Activated CD8-positive, alpha-beta T cell treated with anti-CD3 and anti-CD28 coated beads, Interleukin-2, amount 10 ng/mL, durations not matched to agents 7 days and 5 days (primary cell): Measurements from ENCODE around the gene USP51. TPM values are rescaled to one million over a fixed set of nuclear protein-coding genes. Genes with fewer than 3 reads are reported as not detected.
"Not testable (repeated sequence)": the region's sequence is repeated elsewhere in the genome, so short reads cannot be mapped to it uniquely, and the experiment has no call there.

Experiments
- ATAC-seq: fragments of 150-1000 bp; cut with Tn5 transposase; one replicate; pipeline ENCODE4 v1.10.0; 2021; ENCODE audit warnings: moderate library complexity
- CTCF ChIA-PET: fragments of 350-600 bp; sonication (Branson Sonifier 250); formaldehyde crosslinking; loops from one replicate; lab custom pipeline; 2021; ENCODE audit warnings: antibody characterized with exemption; lab: Charles Lee
- POLR2A ChIA-PET: fragments of 350-600 bp; sonication (Branson Sonifier 250); formaldehyde crosslinking; loops from one replicate; lab custom pipeline; 2021; ENCODE audit warnings: antibody characterized with exemption; lab: Charles Lee
- DNase-seq: peaks from one replicate; pipeline ENCODE4 v3.0.0-alpha.2; 2020
- H3K27ac Mint-ChIP-seq: one replicate; pipeline ENCODE4 v1.8.0; 2021; ENCODE audit warnings: mild to moderate bottlenecking, mixed read lengths
- H3K27me3 Mint-ChIP-seq: one replicate; pipeline ENCODE4 v1.8.0; 2021; ENCODE audit warnings: low read depth, mixed read lengths
- H3K36me3 Mint-ChIP-seq: one replicate; pipeline ENCODE4 v1.8.0; 2021; ENCODE audit warnings: low read depth, mixed read lengths
- H3K4me1 Mint-ChIP-seq: one replicate; pipeline ENCODE4 v1.8.0; 2021; ENCODE audit warnings: low read depth, mixed read lengths
- H3K4me3 Mint-ChIP-seq: one replicate; pipeline ENCODE4 v1.8.0; 2021; ENCODE audit warnings: mild to moderate bottlenecking, mixed read lengths
- H3K9me3 Mint-ChIP-seq: one replicate; pipeline ENCODE4 v1.8.0; 2022; ENCODE audit warnings: mixed read lengths; ENCODE audit not compliant: insufficient read depth
- total RNA-seq, 2 experiments: library from RNA; stranded (reverse); gene quantifications; one replicate each; pipeline ENCODE4 v1.2.3, GENCODE V29; 2021

USP51 gene
- total RNA-seq, 2 experiments from 2014 or later = 1.2 TPM

DNA sequence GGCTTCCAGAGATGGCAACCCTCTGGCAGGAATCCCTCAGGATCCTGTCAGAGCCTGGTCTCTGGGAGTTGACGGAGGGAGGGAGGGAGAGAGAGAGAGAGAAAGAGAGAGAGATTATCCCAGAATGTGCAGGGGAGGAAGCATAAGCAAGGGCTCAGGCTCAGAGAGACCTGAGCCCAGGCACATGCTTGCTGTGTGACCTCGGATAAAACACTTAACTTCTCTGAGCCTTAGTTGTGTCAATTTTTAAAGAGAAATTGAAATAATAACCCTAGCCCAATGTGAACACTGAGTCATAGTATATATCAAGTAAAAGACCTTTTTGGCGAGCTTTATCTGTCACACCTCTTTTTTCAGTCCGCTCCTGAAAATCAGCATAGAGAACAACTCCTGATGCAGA, 473 bp upstream of the USP51 start:
- peaks cover 19% of the 10 kb centered on the region for H3K4me1 Mint-ChIP-seq
- peak overlapping the region; percentile 96 for H3K27ac Mint-ChIP-seq
- CTCF ChIA-PET = no interaction called here
- H3K36me3 Mint-ChIP-seq = peaks cover 2% of the 10 kb centered on the region
- ATAC-seq (no peak), DNase-seq (no peak)
- POLR2A ChIA-PET = no interaction called here
- H3K9me3 Mint-ChIP-seq = no peaks in the 10 kb centered on the region
- H3K4me3 Mint-ChIP-seq = peak overlapping the region; percentile 87
- H3K27me3 Mint-ChIP-seq = no peaks in the 10 kb centered on the region

DNA sequence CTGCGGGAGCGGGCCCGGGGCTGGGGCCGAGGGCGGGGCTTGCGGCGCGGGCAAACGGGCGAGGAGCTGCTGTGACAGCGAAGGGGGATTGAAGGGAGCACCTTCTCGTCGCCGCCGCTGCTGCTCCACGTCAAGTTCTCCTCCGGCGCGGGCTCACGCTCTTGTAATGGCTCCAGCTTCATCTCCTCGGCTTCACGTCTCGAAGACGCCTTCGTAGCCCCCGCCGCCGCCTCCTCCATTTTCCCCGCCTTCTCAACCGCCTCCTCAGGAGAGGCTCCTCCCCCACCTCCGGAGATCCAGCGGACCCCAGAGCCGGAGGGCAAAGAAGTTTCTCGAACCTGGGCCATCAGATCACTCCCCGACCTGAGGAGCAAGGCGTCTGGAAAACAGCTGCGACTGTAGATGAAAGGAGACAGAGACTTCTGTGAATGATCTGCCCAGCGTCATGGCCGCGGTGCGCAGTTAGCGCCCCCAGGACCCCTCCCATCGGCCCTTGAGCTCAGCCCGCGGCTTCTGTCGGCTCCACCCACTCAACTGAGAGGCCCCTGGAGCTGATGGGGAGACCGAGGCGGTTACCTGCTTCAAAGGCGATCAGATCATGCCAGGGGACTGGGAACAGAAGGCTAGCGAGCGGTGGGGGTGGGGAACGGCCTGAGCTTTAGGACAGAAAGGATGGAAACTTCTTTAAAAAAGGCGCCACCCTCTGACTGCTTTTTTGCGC, 895 bp downstream of the USP51 start:
- Mint-ChIP-seq H3K27me3 (no peaks in the 10 kb centered on the region), H3K27ac (peak overlapping the region; percentile 96), H3K9me3 (no peaks in the 10 kb centered on the region), H3K36me3 (peaks cover 2% of the 10 kb centered on the region), H3K4me3 (peak overlapping the region; percentile 87), H3K4me1 (peaks cover 19% of the 10 kb centered on the region)
- DNase-seq (peak; percentile 73), ATAC-seq (peak; percentile 85)
- CTCF ChIA-PET = interaction anchor here (1.1 to 1.6 kb wide), 5 partner anchors 36 to 419 kb away, joined by 3 to 9 read pairs (median 5); partner anchors contain the start of genes MAGEH1 and RRAGB
- POLR2A ChIA-PET = interaction anchor here (0.7 to 1.5 kb wide), 6 partner anchors 37 to 849 kb away, joined by 3 to 11 read pairs (median 6); partner anchors contain the start of genes APEX2, MAGEH1 and RRAGB

DNA sequence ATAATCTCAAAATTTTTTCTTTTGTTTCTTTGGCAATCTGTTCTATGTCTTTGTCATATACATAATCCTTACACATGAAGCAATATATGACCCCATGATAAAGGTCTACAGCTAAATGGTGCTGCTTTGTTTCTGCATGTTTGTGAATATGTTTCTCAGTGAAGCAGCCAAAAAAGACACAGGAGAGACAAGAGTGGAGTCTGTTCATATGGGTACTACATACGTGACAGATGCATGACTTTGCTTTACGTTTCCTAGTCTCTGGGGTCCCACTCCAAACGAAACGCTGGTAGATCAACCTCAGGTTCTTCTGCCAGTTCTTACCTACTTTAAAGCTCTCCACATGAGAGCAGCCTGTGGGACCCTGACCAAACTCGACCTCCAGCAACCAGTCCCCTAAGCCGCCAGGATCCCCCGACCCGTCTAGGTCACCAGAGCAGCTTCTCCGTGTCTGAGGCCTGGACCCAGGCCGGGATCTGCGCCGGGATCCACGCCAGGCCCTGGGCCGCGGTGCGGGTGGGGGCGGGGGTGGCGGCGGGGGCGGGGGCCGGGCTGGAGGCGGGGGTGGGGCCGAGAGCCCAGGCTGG, 1.5 kb downstream of the USP51 start:
- Mint-ChIP-seq H3K4me3 (peak overlapping the region; percentile 87), H3K27me3 (no peaks in the 10 kb centered on the region), H3K4me1 (peaks cover 19% of the 10 kb centered on the region), H3K27ac (peak overlapping the region; percentile 96), H3K9me3 (no peaks in the 10 kb centered on the region), H3K36me3 (peaks cover 2% of the 10 kb centered on the region)
- ChIA-PET CTCF (interaction anchor here (1.2 to 1.6 kb wide), 4 partner anchors 230 to 420 kb away, joined by 3 to 6 read pairs (median 4); partner anchors contain the start of gene RRAGB), POLR2A (interaction anchor here (1.5 kb wide), 1 partner anchor 488 kb away, joined by 6 read pairs; the partner anchor contains the start of gene APEX2)
- DNase-seq = no peak
- ATAC-seq = no peak

DNA sequence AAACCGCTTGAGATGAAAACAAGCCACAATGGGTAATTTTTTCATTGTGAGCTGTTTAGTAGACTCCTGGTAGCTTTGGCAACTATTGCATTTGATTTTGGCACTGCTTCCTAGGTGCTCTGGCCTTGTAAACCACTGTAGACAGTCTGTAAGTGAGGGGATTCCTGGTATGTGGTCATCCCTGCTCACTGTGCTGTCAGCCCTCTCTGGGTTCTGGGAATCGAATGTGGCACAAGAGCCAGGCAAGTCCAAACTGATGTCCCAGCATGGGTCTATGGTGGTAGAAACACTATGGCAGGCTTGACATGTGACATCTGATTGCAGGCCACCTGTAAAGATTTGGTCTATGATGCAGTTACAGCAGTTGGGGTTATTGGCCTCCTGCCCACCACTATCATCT, 2.5 kb downstream of the USP51 start:
- Mint-ChIP-seq H3K9me3 (no peaks in the 10 kb centered on the region), H3K4me1 (peaks cover 19% of the 10 kb centered on the region), H3K4me3 (no peak overlapping the region), H3K27me3 (no peaks in the 10 kb centered on the region), H3K36me3 (peaks cover 2% of the 10 kb centered on the region), H3K27ac (no peak overlapping the region)
- ChIA-PET POLR2A (no interaction called here), CTCF (no interaction called here)
- DNase-seq = no peak
- ATAC-seq = no peak

DNA sequence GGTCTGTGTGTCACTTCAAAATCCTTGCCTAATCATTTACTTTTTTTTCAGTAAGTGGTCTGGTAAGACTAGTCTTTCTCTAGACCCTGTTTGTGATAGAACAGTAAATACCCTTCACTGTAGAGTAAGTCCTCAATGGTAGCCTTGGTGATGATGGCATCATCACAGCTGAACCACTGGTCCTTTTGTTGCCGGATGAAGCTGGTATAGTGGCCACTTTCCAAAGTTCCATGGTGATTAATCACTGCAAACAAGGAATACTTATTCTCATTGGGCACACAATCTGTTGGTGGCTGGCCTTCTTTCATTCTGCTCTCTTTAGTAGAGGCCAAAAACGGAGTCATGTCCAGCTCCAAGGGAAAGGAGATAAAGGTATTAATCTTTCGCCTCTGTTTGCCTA, 2.9 kb downstream of the USP51 start:
- DNase-seq (no peak), ATAC-seq (no peak)
- ChIA-PET POLR2A (no interaction called here), CTCF (no interaction called here)
- Mint-ChIP-seq H3K27ac (no peak overlapping the region), H3K9me3 (no peaks in the 10 kb centered on the region), H3K27me3 (no peaks in the 10 kb centered on the region), H3K36me3 (peaks cover 2% of the 10 kb centered on the region), H3K4me1 (peaks cover 19% of the 10 kb centered on the region), H3K4me3 (no peak overlapping the region)

DNA sequence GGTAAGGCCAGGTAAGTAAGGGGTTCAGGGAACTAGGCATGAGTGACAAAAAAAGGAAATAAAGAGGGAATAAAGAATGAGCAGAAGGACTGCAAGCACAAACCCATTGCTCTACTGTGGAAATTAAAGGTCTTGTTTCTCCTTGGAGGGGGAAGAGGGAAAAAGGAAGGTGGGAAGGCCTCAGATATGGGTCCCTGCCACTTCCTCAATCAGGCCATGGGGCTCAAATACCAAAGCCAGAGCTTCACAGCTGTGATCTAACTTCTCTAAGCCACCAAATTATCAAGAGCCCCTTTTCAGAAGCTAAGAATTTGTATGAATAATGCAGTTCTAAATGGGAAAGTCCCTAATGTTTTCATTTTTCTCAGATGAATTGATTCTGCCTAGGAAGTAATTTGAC, 4.7 kb downstream of the USP51 start:
- ATAC-seq = no peak
- CTCF ChIA-PET = no interaction called here
- Mint-ChIP-seq H3K36me3 (peaks cover 2% of the 10 kb centered on the region), H3K27me3 (no peaks in the 10 kb centered on the region), H3K27ac (no peak overlapping the region), H3K9me3 (no peaks in the 10 kb centered on the region), H3K4me3 (no peak overlapping the region), H3K4me1 (peaks cover 15% of the 10 kb centered on the region)
- POLR2A ChIA-PET = no interaction called here
- no peak for DNase-seq

DNA sequence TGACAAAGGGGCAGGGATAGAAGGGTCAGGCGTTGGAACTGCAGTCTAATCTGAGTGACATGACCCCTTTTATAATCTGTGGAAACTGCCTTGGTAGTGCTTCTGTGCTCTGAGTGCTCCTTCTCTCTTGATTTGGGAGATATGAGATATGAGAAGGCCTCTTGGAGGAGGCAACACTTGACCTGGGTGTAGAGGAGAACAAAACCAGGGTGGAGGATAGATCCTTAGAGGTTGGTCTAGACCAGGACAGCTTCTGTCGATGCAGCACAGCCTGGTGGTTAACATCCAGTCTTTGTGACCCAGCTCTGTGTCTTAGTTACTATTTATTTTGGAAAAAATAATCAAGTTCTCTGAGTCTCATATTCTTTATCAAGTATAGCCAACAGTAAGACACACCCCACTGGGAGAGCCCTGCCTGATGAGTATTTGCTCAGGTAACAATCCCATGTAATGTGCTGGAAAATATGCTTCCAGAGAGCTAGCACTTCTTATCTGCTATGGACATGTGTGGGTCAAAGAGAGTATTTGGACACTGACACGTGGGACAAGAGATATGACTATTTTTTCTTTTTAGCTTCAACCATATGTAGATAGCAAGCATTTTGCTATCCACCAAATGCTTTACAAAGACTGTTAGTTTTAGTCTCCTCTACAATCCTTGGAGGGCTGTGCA, 9.1 kb downstream of the USP51 start:
- no peaks in the 10 kb centered on the region for H3K36me3 Mint-ChIP-seq
- no peak for ATAC-seq
- H3K27ac Mint-ChIP-seq = no peak overlapping the region
- POLR2A ChIA-PET = no interaction called here
- H3K4me1 Mint-ChIP-seq = no peaks in the 10 kb centered on the region
- CTCF ChIA-PET = no interaction called here
- DNase-seq = no peak
- H3K27me3 Mint-ChIP-seq = no peaks in the 10 kb centered on the region
- H3K4me3 Mint-ChIP-seq = no peak overlapping the region
- H3K9me3 Mint-ChIP-seq = no peaks in the 10 kb centered on the region

DNA sequence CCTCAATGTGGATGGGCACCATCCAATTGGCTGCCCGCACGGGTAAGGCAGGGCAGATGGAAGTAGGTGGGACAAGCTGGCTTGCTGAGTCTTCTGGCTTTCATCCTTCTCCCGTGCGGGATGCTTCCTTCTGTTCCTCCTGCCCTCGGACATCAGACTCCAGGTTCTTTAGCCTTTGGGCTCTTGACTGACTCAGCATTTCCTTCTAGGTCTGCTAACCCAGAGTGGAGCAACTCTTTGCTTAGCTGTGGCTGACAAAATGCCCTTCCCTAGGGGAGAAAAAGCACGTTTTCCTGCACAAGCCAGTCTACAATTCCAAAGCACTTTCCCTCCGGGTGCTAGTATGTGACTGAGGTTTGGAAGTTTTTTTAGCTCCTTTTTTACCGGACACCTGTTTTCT, 9.7 kb downstream of the USP51 start:
- H3K9me3 Mint-ChIP-seq, POLR2A ChIA-PET, H3K4me1 Mint-ChIP-seq, ATAC-seq, CTCF ChIA-PET, H3K27ac Mint-ChIP-seq, DNase-seq, H3K27me3 Mint-ChIP-seq, H3K36me3 Mint-ChIP-seq, H3K4me3 Mint-ChIP-seq: not testable (repeated sequence)

DNA sequence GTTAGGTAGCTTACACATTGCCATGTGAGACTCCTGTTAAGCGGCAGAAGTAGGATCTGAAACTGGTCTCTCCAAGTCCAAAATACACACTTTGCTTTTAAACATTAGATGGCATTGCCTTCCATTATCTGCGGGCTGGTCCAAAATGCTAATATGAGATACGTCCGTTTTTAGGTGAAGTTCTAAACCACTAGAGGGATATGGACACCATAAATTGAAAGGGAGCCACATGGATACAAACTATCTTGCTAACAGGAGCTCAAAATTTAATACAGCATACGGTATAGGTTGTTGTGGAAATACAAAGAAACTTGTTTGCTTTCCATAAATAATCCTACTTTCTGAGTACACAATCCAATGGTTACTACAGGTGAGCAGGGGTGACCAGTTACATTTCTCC, 23.9 kb downstream of the USP51 start:
- H3K27ac Mint-ChIP-seq, DNase-seq, POLR2A ChIA-PET, H3K36me3 Mint-ChIP-seq, H3K4me1 Mint-ChIP-seq, H3K9me3 Mint-ChIP-seq, H3K27me3 Mint-ChIP-seq, H3K4me3 Mint-ChIP-seq, CTCF ChIA-PET, ATAC-seq: not testable (repeated sequence)

DNA sequence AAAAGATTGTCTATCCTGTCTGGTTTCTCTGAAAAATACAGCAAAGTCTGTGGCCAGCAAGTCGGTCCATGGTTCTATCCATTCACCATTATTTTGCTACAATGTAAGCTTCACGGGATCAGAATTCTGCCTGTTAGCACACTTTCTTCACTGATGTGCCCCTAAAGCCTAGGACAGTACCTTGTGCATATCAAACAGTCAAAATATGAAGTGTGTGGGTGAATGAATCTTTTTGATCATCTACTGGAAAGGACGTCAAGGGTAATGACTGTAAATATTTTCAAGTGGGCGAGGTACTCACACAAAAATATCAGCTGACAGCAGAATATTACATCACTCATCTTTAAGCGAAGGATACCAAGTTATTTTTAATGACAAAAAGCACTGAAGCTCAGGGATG, 24.5 kb downstream of the USP51 start:
- H3K27ac Mint-ChIP-seq, ATAC-seq, POLR2A ChIA-PET, DNase-seq, H3K36me3 Mint-ChIP-seq, CTCF ChIA-PET, H3K4me1 Mint-ChIP-seq, H3K4me3 Mint-ChIP-seq, H3K9me3 Mint-ChIP-seq, H3K27me3 Mint-ChIP-seq: not testable (repeated sequence)

DNA sequence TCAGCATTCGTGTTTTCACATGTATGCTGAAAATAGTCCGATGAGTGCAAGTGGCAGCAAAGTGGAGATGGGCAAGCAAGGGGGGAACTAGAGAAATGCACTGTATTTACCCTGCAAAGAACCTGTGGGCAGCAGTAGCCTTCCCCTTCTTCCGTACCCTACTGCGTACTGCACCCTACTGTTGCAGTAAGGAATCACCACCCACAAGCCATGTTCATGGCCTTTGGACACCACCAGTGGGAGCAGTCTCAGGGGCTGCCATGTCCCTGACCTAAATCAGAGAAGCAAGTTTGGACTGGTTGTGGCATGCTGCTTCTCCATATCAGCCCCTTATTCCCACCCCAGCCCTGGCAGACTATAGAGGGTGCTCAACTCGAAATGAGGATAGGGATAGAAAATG, 25.6 kb downstream of the USP51 start:
- H3K27ac Mint-ChIP-seq, H3K27me3 Mint-ChIP-seq, DNase-seq, CTCF ChIA-PET, H3K4me3 Mint-ChIP-seq, H3K36me3 Mint-ChIP-seq, ATAC-seq, H3K9me3 Mint-ChIP-seq, POLR2A ChIA-PET, H3K4me1 Mint-ChIP-seq: not testable (repeated sequence)

DNA sequence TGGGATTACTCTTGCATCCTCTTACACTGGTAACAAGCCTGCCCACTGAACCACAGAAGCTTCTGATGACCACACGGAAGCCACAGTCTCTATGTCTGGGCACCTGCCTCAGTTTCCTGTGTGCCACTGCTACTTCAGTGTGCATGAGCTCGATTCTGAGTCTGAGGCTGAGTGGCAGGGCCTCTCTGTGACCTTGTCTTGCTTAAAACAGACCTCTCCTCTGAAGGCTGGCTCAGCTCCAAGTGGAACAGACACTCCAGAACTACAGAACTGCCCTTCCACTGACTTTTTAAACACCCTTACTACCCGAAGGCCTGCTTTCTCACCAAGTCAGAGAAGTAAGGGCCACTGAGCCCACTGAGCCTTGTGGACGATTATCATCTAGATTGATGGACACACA, 29.7 kb downstream of the USP51 start:
- POLR2A ChIA-PET, H3K27me3 Mint-ChIP-seq, H3K27ac Mint-ChIP-seq, DNase-seq, H3K36me3 Mint-ChIP-seq, H3K4me1 Mint-ChIP-seq, H3K4me3 Mint-ChIP-seq, CTCF ChIA-PET, H3K9me3 Mint-ChIP-seq, ATAC-seq: not testable (repeated sequence)
